SK-N-SH (cell line): ENCODE measurements around the gene ARMH3.

Experiments
- GABPA ChIP-seq: IDR thresholded peaks from 2 replicates; pipeline ENCODE4 v1.4.0; 2012; ENCODE audit warnings: low read depth, mild to moderate bottlenecking
- JUND ChIP-seq: IDR thresholded peaks from 2 replicates; pipeline ENCODE4 v1.4.0; 2012
- TAF1 ChIP-seq: IDR thresholded peaks from 2 replicates; pipeline ENCODE4 v1.6.1; 2012; ENCODE audit warnings: low read depth, mild to moderate bottlenecking, low read length, moderate library complexity, borderline replicate concordance
- USF2 ChIP-seq: fragments of 150-350 bp; IDR thresholded peaks from 2 replicates; pipeline ENCODE4 v1.6.1; 2017; ENCODE audit warnings: antibody characterized with exemption, low read length, low read depth, borderline replicate concordance
- YY1 ChIP-seq: IDR thresholded peaks from 2 replicates; pipeline ENCODE4 v1.4.0; 2012; ENCODE audit warnings: low read depth, mild to moderate bottlenecking
- TF ChIP-seq, protein P1 (sequence below): IDR thresholded peaks from 2 replicates; pipeline ENCODE4 v1.6.1; 2012; ENCODE audit warnings: mild to moderate bottlenecking, low read depth, low read length, moderate library complexity
- TF ChIP-seq, protein P2 (sequence below): fragments of 200-600 bp; sonication (generic); IDR thresholded peaks from 2 replicates; pipeline ENCODE4 v1.6.1; 2017; ENCODE audit warnings: antibody characterized with exemption, mild to moderate bottlenecking, moderate library complexity

DNA sequence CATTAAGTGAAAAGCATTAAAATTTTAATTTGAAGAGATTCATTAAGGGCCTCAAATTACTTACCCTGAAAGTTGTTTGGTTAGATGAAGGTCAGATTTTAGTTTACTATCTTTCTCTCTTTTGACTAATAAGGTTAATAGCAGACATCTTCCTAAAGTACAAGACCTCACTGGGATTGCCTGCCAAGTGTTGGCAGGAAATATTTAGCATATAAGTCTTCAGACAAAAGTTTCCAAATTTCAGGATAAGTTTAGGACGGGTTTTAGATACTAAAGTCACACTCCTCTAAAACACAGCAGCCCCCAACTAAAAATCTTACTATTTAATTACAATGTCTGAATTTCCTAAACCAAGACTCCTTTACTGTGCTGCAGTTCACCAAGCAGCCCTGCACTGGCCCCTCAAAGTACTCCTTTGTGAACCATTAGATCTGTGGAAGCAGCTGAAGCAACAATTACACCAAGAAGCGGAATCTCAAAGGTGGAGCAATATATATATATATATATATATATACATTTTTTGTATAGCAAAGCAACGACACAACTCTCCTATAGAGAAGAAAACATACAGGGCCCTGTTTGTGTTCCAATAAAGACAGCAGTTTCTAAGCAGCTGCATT is 121.2 kb downstream of the ARMH3 start:
- no peak for TF ChIP-seq JUND
- no peak for TF ChIP-seq GABPA
- TF ChIP-seq USF2: no peak
- TF ChIP-seq, protein P1, sequence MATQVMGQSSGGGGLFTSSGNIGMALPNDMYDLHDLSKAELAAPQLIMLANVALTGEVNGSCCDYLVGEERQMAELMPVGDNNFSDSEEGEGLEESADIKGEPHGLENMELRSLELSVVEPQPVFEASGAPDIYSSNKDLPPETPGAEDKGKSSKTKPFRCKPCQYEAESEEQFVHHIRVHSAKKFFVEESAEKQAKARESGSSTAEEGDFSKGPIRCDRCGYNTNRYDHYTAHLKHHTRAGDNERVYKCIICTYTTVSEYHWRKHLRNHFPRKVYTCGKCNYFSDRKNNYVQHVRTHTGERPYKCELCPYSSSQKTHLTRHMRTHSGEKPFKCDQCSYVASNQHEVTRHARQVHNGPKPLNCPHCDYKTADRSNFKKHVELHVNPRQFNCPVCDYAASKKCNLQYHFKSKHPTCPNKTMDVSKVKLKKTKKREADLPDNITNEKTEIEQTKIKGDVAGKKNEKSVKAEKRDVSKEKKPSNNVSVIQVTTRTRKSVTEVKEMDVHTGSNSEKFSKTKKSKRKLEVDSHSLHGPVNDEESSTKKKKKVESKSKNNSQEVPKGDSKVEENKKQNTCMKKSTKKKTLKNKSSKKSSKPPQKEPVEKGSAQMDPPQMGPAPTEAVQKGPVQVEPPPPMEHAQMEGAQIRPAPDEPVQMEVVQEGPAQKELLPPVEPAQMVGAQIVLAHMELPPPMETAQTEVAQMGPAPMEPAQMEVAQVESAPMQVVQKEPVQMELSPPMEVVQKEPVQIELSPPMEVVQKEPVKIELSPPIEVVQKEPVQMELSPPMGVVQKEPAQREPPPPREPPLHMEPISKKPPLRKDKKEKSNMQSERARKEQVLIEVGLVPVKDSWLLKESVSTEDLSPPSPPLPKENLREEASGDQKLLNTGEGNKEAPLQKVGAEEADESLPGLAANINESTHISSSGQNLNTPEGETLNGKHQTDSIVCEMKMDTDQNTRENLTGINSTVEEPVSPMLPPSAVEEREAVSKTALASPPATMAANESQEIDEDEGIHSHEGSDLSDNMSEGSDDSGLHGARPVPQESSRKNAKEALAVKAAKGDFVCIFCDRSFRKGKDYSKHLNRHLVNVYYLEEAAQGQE: no peak
- TF ChIP-seq, protein P2, sequence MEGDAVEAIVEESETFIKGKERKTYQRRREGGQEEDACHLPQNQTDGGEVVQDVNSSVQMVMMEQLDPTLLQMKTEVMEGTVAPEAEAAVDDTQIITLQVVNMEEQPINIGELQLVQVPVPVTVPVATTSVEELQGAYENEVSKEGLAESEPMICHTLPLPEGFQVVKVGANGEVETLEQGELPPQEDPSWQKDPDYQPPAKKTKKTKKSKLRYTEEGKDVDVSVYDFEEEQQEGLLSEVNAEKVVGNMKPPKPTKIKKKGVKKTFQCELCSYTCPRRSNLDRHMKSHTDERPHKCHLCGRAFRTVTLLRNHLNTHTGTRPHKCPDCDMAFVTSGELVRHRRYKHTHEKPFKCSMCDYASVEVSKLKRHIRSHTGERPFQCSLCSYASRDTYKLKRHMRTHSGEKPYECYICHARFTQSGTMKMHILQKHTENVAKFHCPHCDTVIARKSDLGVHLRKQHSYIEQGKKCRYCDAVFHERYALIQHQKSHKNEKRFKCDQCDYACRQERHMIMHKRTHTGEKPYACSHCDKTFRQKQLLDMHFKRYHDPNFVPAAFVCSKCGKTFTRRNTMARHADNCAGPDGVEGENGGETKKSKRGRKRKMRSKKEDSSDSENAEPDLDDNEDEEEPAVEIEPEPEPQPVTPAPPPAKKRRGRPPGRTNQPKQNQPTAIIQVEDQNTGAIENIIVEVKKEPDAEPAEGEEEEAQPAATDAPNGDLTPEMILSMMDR: no peak
- TF ChIP-seq TAF1: no peak
- TF ChIP-seq YY1: no peak
